HEK293 (cell line): ENCODE data around the gene PFN4.

Experiments
- CTCF ChIA-PET: fragments of 350-600 bp; formaldehyde crosslinking; extraction: SDS; loops from one replicate; lab custom pipeline; 2021; ENCODE audit warnings: antibody characterized with exemption; lab: Yijun Ruan, JAX
- POLR2A ChIA-PET: fragments of 300-600 bp; formaldehyde crosslinking; extraction: SDS; loops from one replicate; lab custom pipeline; 2020; ENCODE audit warnings: antibody characterized with exemption, inconsistent platforms; lab: Yijun Ruan, JAX
- H3K27ac ChIP-seq: fragments of 200-500 bp; sonication (Bioruptor generic); 2 replicates; pipeline ENCODE4 v1.5.1; 2014; ENCODE audit warnings: low read depth, low read length, control low read depth, inconsistent platforms; ENCODE audit errors: extremely low read depth
- H3K36me3 ChIP-seq, 2 experiments: fragments of 200-500 bp in 1 of 2; sonication (Bioruptor generic) in 1 of 2; 1 replicate in 1 of 2; 2 replicates in 1 of 2; pipeline ENCODE4 v1.5.1; 2014 to 2017; ENCODE audit warnings: inconsistent platforms in 2 of 2, low read length in 2 of 2; ENCODE audit not compliant: control insufficient read depth in 2 of 2, insufficient read depth in 1 of 2
- H3K4me1 ChIP-seq: fragments of 200-500 bp; sonication (Bioruptor generic); 2 replicates; pipeline ENCODE4 v1.5.1; 2014; ENCODE audit warnings: mild to moderate bottlenecking, low read length, inconsistent platforms; ENCODE audit not compliant: control insufficient read depth, insufficient read depth
- H3K4me3 ChIP-seq: 2 replicates; pipeline ENCODE4 v1.5.1; 2011; ENCODE audit warnings: low read depth, mild to moderate bottlenecking, control low read depth, low read length, moderate library complexity
- H3K9me3 ChIP-seq: fragments of 200-500 bp; sonication (Bioruptor generic); 2 replicates; pipeline ENCODE4 v1.5.1; 2014; ENCODE audit warnings: low read depth, low read length, inconsistent platforms; ENCODE audit not compliant: control insufficient read depth, insufficient read depth
- IKZF3 ChIP-seq: fragments of 450-650 bp; IDR thresholded peaks from 2 replicates; pipeline ENCODE4 v1.5.0; 2018; ENCODE audit warnings: missing biosample characterization, mild to moderate bottlenecking, missing genetic modification characterization, moderate library complexity
- OSR2 ChIP-seq: fragments of 450-650 bp; formaldehyde crosslinking; IDR thresholded peaks from 2 replicates; pipeline ENCODE4 v1.5.1; 2016; ENCODE audit warnings: missing biosample characterization, missing genetic modification characterization
- ZBTB7A ChIP-seq: fragments of 450-650 bp; formaldehyde crosslinking; IDR thresholded peaks from 2 replicates; pipeline ENCODE4 v1.5.1; 2016; ENCODE audit warnings: low read depth, missing biosample characterization, missing genetic modification characterization
- ZFP3 ChIP-seq: fragments of 450-650 bp; formaldehyde crosslinking; IDR thresholded peaks from 2 replicates; pipeline ENCODE4 v1.5.1; 2016; ENCODE audit warnings: low read depth, missing biosample characterization, missing genetic modification characterization
- ZNF121 ChIP-seq: fragments of 450-650 bp; formaldehyde crosslinking; IDR thresholded peaks from 2 replicates; pipeline ENCODE4 v1.5.1; 2016; ENCODE audit warnings: missing biosample characterization, missing genetic modification characterization
- ZNF132 ChIP-seq: fragments of 450-650 bp; formaldehyde crosslinking; IDR thresholded peaks from 2 replicates; pipeline ENCODE4 v1.5.1; 2017; ENCODE audit warnings: missing biosample characterization, missing genetic modification characterization, borderline replicate concordance
- ZNF350 ChIP-seq: fragments of 450-650 bp; formaldehyde crosslinking; IDR thresholded peaks from 2 replicates; pipeline ENCODE4 v1.5.0; 2017; ENCODE audit warnings: missing biosample characterization, mild to moderate bottlenecking, missing genetic modification characterization
- ZNF362 ChIP-seq: fragments of 450-650 bp; formaldehyde crosslinking; IDR thresholded peaks from 2 replicates; pipeline ENCODE4 v1.5.1; 2016; ENCODE audit warnings: missing biosample characterization, missing genetic modification characterization
- ZNF391 ChIP-seq: fragments of 450-650 bp; formaldehyde crosslinking; IDR thresholded peaks from 2 replicates; pipeline ENCODE4 v1.5.1; 2016; ENCODE audit warnings: low read depth, missing biosample characterization, missing genetic modification characterization, borderline replicate concordance
- ZNF521 ChIP-seq: fragments of 450-650 bp; formaldehyde crosslinking; IDR thresholded peaks from 2 replicates; pipeline ENCODE4 v1.5.1; 2017; ENCODE audit warnings: missing biosample characterization, mild to moderate bottlenecking, missing genetic modification characterization
- ZNF549 ChIP-seq: fragments of 450-650 bp; IDR thresholded peaks from 2 replicates; pipeline ENCODE4 v1.5.1; 2018; ENCODE audit warnings: missing biosample characterization, missing genetic modification characterization, mild to moderate bottlenecking, inconsistent platforms, moderate library complexity
- ZNF704 ChIP-seq: fragments of 450-650 bp; formaldehyde crosslinking; IDR thresholded peaks from 2 replicates; pipeline ENCODE4 v1.5.1; 2016; ENCODE audit warnings: missing biosample characterization, missing genetic modification characterization
- ZNF776 ChIP-seq: fragments of 450-650 bp; formaldehyde crosslinking; IDR thresholded peaks from 2 replicates; pipeline ENCODE4 v1.5.0; 2017; ENCODE audit warnings: missing biosample characterization, missing genetic modification characterization, borderline replicate concordance
- TF ChIP-seq, protein P1 (sequence below): fragments of 450-650 bp; formaldehyde crosslinking; IDR thresholded peaks from 2 replicates; pipeline ENCODE4 v1.5.1; 2016; ENCODE audit warnings: missing biosample characterization, missing genetic modification characterization
- TF ChIP-seq, protein P2 (sequence below): fragments of 450-650 bp; formaldehyde crosslinking; IDR thresholded peaks from 2 replicates; pipeline ENCODE4 v1.5.1; 2016; ENCODE audit warnings: missing biosample characterization, missing genetic modification characterization
- TF ChIP-seq, protein P3 (sequence below): fragments of 450-650 bp; formaldehyde crosslinking; IDR thresholded peaks from 2 replicates; pipeline ENCODE4 v1.5.1; 2016; ENCODE audit warnings: missing biosample characterization, missing genetic modification characterization
- TF ChIP-seq, protein P4 (sequence below): fragments of 450-650 bp; formaldehyde crosslinking; IDR thresholded peaks from 2 replicates; pipeline ENCODE4 v1.5.1; 2016; ENCODE audit warnings: missing biosample characterization, missing genetic modification characterization

PFN4 gene

DNA sequence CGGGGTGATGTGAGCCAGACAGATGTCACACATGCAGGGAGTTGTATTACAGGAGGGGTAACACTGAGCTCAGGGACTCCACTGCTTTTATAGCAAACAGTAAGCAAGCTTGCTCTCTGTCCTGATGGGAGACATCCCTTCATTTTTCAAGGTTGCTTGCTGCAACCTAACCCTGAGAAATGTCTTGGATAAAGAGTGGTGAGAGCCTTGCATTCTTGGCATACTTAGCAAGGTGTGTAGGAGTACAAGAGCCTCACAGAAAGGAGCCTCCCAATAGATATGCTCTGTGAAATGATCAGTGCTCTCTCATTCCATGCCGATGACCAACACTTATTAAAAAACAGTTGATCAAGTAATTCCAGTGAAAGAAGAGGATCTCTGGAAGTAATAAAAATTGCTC lies 8.1 kb downstream of the PFN4 start:
- Histone ChIP-seq H3K27ac (no peak overlapping the region), H3K36me3 (no peaks in the 10 kb centered on the region), H3K9me3 (no peaks in the 10 kb centered on the region), H3K4me1 (no peaks in the 10 kb centered on the region), H3K4me3 (no peak overlapping the region)
- ChIA-PET CTCF (interaction anchor here (0.7 kb wide), 1 partner anchor 31 kb away, joined by 3 read pairs; the partner anchor contains the start of gene TP53I3), POLR2A (no interaction called here)
- no peak for TF ChIP-seq ZNF121
- TF ChIP-seq, protein P1, sequence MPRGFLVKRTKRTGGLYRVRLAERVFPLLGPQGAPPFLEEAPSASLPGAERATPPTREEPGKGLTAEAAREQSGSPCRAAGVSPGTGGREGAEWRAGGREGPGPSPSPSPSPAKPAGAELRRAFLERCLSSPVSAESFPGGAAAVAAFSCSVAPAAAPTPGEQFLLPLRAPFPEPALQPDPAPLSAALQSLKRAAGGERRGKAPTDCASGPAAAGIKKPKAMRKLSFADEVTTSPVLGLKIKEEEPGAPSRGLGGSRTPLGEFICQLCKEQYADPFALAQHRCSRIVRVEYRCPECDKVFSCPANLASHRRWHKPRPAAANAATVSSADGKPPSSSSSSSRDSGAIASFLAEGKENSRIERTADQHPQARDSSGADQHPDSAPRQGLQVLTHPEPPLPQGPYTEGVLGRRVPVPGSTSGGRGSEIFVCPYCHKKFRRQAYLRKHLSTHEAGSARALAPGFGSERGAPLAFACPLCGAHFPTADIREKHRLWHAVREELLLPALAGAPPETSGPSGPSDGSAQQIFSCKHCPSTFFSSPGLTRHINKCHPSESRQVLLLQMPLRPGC (tag by site-specific recombination) = no peak
- TF ChIP-seq ZFP3 = no peak
- TF ChIP-seq, protein P2, sequence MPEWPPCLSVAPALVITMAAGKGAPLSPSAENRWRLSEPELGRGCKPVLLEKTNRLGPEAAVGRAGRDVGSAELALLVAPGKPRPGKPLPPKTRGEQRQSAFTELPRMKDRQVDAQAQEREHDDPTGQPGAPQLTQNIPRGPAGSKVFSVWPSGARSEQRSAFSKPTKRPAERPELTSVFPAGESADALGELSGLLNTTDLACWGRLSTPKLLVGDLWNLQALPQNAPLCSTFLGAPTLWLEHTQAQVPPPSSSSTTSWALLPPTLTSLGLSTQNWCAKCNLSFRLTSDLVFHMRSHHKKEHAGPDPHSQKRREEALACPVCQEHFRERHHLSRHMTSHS = no peak
- TF ChIP-seq ZNF391 (tag by site-specific recombination) = no peak
- no peak for TF ChIP-seq ZNF362 (tag by site-specific recombination)
- TF ChIP-seq ZNF549 (tag by site-specific recombination) = no peak
- no peak for TF ChIP-seq OSR2 (tag by site-specific recombination)
- TF ChIP-seq ZNF521 (tag by site-specific recombination) = no peak
- TF ChIP-seq ZNF704 = no peak
- TF ChIP-seq IKZF3 = no peak
- TF ChIP-seq, protein P3, sequence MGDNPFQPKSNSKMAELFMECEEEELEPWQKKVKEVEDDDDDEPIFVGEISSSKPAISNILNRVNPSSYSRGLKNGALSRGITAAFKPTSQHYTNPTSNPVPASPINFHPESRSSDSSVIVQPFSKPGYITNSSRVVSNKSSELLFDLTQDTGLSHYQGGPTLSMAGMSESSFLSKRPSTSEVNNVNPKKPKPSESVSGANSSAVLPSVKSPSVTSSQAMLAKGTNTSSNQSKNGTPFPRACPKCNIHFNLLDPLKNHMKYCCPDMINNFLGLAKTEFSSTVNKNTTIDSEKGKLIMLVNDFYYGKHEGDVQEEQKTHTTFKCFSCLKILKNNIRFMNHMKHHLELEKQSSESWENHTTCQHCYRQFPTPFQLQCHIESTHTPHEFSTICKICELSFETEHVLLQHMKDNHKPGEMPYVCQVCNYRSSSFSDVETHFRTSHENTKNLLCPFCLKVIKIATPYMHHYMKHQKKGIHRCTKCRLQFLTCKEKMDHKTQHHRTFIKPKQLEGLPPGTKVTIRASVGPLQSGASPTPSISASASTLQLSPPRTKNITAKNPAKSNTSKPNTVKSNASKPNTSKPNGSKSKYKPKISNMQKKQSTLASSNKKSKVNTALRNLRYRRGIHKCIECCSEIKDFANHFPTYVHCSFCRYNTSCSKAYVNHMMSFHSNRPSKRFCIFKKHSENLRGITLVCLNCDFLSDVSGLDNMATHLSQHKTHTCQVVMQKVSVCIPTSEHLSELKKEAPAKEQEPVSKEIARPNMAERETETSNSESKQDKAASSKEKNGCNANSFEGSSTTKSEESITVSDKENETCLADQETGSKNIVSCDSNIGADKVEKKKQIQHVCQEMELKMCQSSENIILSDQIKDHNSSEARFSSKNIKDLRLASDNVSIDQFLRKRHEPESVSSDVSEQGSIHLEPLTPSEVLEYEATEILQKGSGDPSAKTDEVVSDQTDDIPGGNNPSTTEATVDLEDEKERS (tag by site-specific recombination) = no peak

GRCh38 chr2:24111407-24111901 lies 11.7 kb downstream of the PFN4 start:
- Histone ChIP-seq H3K4me3 (no peak overlapping the region), H3K4me1 (no peaks in the 10 kb centered on the region), H3K9me3 (no peaks in the 10 kb centered on the region), H3K36me3 (no peaks in the 10 kb centered on the region), H3K27ac (no peak overlapping the region)
- TF ChIP-seq ZNF350 (tag by site-specific recombination) = no peak
- TF ChIP-seq, protein P4, sequence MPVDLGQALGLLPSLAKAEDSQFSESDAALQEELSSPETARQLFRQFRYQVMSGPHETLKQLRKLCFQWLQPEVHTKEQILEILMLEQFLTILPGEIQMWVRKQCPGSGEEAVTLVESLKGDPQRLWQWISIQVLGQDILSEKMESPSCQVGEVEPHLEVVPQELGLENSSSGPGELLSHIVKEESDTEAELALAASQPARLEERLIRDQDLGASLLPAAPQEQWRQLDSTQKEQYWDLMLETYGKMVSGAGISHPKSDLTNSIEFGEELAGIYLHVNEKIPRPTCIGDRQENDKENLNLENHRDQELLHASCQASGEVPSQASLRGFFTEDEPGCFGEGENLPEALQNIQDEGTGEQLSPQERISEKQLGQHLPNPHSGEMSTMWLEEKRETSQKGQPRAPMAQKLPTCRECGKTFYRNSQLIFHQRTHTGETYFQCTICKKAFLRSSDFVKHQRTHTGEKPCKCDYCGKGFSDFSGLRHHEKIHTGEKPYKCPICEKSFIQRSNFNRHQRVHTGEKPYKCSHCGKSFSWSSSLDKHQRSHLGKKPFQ (tag by site-specific recombination) = no peak
- TF ChIP-seq ZBTB7A = no peak
- TF ChIP-seq ZNF132 (tag by site-specific recombination) = no peak
- no peak for TF ChIP-seq ZNF776 (tag by site-specific recombination)
- ChIA-PET CTCF (interaction anchor here (0.6 to 2.0 kb wide), 3 partner anchors 26 to 212 kb away, joined by 3 to 8 read pairs (median 6); partner anchors contain the start of genes ATAD2B and TP53I3), POLR2A (interaction anchor here (0.6 kb wide), 1 partner anchor 87 kb away, joined by 4 read pairs; no protein-coding TSS in a partner anchor)
